ENCODE results near the gene PNPLA1.

The PNPLA1 gene

DNA sequence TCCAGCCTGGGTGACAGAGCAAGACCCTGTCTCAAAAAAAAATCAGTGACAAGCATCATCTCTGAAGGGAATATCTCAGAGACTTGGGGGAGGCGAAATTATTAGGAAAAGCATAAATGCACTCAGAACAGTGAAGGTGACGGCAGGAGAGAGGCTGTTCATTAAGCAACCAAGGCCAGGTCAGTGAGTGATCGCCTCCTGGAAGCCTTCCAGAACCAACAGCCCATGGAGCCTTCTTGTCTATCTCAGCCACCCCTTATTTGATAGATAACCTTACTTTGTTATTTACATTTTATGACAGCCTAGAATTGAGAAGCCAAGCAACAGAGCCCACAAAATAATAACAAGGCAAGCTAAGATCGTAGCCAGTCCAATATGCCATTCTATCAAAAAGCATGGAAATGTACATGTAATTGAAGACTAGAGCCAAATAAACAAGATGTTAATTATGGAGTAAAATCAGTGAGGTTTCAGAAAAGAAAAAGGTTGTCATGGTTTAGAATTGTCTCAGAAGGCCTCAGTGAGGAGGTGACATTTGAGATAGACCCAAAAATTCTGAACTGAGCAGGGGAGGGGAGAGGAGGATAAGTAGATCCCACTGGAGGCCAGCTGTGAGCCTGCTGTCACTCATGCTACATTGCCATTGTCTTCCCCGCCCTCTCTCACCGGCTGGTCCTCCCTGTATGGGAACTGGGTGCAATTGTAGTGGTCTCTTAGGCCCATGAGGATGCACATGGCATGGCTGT is 49.0 kb downstream of the PNPLA1 start:
- FAIRE-seq: no peak

DNA sequence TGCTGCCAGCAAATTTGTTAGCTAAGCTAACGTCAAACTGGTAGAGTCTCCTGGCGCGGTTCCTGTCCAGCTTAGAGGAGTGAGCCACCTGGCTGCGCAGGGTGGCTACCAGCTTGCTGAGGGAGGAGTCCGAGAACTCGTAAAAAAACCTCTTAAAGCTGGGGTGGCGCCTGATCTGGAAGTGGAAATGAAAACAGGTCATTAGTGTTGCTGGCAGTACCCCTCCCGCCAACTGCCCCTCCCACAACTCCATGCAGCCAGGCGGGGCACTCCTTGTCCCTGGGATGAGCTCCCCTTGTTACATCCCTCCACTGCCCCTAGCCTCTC is 49.5 kb downstream of the PNPLA1 start:
- no peak for FAIRE-seq

DNA sequence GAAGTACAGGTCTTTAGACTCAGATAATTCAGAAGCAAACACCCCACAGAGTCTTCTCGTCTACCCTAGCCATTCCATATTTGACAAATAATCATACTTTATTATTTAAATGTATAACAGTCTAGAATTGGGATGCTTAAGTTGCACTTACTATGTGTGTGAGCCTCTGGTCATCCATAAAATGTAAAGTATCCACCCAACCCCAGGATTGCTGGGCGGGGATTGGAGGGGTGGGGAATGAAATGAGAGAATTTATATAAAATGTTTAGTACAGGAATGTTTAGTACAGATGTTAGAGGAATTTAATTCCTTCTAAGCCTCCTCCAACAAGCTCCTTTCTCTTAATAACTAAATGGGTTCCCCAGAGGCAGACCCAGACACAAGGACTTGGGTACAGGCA is 50.0 kb downstream of the PNPLA1 start:
- FAIRE-seq: no peak

DNA sequence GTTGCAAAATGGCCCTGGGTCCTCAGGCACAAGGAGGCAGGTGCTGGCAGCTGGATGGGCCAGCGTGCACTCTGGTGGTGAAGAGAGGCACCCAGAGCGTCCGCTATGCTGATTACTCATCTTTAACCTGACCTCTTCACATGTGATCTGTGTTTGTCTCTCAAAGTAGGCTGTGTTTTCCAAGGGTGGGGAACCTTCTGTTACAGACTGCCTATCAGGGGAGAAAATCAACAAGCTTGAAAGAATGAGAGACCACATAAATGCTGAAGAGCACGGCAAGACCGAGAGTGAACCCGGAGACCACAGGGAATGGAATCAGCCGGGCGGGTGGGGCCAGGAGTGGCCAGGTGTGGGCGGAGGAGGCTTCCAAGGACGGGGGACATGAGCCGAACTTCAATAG is 50.6 kb downstream of the PNPLA1 start:
- FAIRE-seq: no peak

DNA sequence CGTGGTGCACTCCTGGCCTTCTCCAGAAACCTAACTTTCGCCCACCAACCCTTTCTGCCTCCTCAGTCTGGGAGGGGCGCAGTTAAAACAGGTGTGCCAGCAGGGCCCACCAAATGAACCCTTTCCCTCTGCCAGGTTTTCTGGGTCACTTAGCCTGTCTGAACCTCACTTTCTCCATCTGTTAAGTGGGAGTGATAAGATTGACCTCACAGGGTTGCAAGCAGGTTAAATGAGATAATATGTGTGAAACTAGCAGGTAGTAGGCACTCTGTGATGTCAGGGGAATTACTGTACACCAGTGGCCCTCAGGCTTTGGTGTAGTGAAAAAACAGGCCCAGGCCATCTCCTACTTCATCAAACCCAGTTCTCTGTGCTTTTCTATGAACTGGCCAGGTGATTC is 52.7 kb downstream of the PNPLA1 start:
- FAIRE-seq: no peak

DNA sequence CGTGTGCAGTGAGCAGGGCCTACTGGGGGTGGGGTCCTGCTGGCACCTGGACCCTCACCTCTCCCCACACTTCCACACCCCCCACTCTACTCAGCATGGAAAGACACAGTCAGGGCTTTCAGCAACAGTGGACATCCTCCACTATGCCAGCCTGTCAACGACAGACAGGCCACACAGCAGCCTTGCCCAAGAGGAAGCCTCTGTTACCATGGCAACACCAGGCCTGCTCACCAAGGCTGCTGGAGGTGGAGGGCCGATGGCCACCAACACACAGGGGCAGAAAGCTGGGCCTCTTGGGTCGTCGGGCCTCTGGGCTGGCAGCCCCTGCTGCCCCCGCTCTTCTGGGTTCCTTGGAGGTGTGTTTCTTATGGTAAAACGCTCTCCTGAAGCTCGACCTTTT is 53.2 kb downstream of the PNPLA1 start:
- no peak for FAIRE-seq

DNA sequence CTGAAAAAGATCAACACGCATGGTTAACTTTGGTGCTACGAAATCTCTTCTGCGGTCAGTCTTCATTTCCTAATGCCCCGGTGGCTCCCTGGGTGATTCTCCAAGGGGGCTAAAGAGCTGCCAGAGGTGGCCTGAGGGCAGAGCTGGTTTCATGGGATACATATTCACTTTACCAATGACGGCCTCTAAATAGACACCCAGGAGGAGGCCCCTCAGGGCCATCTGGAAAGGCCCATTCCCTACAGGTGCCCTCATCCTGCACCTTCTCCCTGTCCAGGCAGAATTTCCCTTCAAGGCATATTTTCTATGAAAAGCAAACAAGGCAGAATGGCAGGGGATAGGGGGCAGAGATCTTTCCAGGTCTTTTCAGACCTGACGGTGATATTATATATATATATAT is 54.3 kb downstream of the PNPLA1 start:
- no peak for FAIRE-seq

DNA sequence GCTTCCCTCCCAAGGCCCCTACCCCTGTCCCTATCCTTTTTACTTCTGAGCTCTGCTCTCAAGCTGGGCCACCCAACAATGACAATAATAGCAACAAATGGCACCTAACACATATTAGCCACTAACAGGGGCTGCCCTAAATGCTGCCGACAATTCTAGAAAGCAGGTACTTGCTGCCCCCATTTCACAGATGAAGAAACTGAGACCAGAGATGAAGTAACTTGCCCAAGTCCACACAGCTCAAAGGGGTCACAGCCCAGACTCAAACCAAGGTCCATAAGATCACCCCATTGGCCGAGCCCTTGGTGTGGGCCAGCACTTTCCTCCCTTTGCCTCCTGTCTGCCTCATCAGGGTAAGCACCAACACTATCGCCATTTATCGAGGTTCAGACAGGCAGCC is 54.9 kb downstream of the PNPLA1 start:
- no peak for FAIRE-seq

DNA sequence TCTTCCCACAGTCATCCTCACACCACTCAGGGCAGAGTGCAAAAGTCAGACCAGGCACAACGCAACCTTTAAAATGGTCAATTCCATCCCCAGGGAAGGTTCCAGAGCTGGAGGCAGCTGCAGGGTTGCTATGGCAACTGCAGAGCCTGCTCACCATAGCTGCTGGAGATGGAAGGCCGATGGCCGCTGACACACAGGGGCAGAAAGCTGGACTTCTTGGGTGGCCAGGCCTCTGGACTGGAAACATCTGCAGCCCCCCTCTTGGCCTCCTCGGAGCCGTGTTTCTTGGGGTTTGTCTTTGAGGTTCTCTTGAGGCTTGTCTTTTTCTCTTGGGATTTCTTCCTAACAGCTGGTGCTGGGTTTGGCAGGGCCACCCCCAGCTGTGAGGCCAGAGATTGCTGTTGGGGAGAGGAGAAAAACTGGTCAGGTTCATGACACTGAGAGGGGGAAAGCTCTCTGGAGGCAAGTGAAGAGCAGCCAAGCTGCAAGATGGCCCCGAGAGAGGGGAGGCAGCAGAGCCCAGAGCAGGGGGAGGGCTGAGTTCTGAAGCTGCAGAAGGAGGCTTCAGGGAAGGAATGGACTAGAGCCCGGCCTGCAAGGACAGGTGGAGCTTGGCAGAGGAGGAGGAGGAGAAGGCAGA is 56.6 kb downstream of the PNPLA1 start:
- no peak for FAIRE-seq

DNA sequence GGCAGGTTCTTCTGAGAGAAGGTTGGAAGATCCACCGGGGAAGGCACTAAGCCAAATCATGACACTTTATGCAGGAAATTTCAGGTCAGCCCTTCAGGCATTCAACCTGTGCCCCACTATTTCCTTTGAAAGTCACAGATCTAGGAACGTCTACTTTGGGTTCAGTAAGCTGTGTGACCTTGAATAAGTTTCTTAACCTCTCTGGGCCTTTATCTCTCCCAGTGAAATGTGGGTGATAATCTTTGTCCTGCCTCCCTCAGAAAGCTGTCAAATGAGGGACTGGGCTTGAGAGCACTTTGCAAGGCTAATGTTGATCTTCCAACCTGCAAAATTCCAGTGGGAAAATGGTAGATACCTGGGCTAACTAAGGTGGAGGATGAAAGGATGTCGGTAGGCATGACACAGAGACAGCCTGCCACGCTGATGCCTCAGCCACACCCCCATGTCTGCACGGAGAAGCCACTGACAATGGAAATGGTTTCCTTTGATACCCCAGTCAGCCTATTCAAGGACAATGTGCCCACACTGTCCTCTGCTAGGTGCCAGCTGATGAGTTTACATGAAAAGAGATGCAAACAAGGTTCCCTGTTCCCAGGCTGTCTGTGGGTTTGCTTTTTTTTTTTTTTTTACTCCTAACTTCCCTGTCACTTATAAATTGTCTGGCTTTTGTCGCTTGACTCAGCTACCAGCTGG is 57.5 kb downstream of the PNPLA1 start:
- FAIRE-seq: no peak

DNA sequence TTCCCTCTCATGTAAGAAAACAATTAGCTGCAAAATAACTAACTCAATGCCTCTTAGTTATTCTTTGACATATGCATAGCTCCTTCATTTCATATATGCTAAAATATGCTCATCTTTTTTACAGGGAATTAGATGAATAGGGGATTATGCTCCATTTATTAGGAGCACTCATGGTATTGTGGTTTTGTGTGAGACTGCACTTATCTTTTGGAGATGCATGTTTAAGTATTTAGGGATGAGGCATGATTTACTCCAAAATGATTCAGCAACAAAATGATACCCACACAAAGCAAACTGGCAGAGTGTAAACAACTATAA is 58.0 kb downstream of the PNPLA1 start:
- FAIRE-seq: no peak

DNA sequence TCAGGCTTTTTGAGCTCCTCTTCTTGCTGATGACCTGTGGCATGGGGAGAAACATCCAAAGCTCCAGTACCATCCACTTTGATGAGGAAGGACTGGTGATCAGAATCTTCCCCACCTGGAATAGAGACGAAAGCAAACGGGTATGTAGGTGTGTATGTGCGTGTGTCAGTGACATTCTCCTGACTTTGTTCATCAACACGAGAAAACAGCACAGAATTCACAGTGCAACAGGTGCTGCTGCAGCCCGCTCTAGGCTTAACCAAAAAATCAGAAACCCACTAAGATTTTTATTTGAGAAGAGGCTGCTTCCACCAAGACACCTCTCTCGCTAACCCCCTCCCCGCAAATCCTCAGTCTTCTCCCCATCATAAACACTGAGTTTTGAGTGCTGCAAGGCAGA is 58.7 kb downstream of the PNPLA1 start:
- FAIRE-seq: no peak

DNA sequence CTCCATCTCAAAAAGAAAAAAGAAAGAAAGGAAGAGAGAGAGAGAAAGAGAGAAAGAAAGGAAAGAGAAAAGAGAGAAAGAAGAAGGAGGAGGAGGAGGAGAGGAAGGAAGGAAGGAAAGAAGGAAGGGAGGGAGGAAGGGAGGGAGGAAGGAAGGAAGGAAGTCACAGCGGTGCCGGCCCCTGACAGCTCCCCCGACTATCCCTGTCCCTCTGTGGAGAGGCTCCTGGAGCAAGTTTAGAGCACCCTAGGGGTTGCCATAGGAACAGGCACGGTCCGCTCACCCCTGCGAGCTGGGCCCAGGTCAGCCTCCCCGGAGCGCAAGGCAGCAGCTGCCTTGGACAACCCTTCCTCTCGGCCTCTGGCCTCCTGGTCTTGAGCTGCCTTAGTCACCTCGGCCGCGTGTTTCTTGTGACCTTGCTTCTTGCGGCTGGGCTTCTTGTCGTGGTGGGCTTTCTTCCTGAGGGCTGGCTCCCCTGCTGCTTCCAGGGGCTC is 60.0 kb downstream of the PNPLA1 start:
- FAIRE-seq: no peak

DNA sequence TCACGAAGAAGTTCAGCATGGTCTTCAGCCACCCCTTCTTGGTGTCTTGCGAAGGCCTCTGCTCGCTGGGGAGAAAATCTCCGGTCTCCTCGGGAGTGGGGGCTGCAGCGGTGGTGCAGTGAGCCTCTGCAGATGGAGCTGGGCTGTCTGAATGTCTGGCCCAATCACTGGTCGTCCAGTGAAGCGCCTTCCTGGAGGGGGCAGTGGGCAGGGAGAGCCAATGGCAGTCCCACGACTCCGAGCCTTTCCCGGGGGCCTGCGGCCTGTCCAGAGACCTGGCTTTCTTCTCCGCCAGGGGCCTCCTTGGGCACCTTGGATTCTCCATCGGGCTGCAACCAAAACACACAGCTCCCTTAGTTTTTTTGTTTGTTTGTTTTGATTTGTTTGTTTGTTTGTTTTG is 60.5 kb downstream of the PNPLA1 start:
- no peak for FAIRE-seq

DNA sequence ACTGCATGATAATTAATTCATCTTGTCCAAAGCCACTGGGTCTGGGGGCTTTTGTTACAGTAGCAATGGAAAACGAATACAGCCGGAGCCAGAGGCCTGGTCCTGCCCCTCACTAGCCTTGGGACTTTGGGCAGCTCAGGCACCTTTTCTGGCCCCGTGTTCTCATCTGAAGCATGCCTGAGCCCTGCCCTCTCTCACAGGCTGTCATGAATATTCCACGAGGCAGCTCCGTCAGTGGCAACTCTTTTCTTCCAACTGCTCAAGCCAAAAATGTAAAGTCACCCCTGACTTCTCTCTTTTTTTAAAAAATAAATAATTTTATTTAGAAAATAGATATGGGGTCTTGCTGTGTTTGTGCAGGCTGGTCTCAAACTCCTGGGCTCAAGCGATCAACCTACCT is 61.5 kb downstream of the PNPLA1 start:
- no peak for FAIRE-seq

DNA sequence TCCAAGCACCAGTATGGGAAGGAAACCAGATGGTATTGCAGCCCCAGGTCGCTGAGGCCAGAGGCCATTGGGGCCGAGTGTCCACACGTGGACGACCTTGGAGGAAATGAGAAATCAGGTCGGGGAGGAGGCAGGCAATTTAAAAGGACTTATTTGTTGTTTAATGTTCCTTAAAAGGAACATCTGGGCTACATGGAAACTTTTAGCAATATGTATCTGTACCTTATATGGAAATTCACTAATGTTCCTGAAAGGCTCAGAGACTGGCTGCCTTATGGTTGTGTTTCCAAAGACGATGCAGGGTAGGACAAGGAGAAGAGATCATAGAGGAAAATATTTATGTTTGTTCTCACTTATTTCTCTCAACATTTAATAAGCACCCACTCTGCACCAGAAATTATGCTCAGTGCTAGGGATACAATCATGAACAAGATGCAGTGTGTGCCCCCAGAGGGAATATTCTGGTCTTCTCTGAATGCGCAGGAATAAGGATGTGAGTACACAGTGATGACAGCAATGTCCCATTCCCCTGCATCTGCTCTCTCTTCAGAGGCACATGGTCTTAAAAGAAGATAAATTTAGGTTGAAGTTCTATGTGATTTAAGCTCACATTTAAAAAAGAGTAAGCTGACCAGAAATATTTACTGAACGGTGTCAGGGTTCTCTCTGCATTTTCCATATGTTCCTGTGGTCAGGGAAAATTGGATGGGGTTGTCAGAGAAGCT is 63.5 kb downstream of the PNPLA1 start:
- no peak for FAIRE-seq

DNA sequence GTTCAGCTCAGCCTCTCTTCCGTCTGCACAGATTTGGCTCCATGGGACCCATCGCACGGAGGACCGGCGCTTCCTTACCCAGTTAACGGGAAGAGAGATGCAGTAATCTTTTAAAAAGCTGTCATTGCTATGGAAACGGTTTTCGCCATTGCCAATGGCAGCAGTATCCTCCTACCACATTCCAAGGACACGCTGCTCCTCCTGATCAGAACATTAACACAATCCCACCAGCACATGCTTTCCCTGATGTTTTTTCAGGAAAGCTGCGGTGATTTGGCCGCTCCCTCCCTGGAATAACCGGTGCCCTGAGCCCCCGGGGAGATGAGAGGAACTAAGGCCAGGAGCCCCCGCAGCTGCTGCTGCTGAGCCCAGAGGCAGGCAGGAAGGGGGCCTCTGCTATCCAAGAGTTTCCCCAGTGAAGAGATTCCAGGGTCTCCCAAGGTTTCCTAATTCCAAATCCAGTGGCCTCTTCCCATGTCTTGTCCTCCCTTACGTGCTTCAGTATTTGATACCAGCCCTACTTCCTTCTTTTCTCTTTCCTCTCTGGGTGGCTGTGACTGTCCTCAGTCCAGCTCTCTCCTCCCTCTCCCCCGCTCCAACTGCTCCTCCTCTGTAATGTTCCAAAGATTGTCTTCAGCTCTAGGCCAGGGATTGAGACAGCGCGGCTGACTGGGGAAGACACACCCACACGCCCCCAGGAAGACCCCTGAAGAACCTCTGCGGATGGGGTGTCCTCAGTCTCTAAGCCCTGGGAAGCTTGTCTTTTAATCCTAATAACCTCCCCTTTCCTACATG is 64.3 kb downstream of the PNPLA1 start:
- FAIRE-seq: no peak

DNA sequence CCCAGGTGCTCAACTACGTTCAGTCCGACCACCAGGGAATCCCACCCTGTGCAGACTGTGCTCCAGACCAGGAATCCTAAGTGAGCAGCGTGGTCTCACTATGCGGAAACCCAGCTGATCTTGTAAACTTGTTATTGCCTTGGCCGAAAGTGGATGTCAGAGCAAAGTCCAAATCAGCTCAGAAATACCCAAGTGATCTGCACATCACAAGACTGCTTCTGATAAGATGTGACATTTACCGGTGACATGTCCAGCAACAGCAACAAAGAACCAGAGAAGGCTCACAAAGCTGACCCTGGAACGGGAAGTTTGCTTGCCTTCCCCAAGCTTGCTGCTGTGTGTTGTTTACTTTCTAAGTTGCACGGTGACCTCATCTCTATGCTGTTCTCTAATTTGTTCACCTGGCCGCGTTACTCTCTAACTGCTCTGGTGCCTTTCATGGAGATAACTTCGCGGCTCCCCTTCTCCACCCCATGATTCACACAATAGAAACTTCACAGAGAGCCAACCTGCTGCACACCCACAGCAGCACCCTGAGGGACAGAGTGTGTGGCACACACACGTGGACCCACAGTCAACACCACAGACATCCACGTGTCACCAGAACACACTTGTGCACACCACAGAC is 65.1 kb downstream of the PNPLA1 start:
- no peak for FAIRE-seq

DNA sequence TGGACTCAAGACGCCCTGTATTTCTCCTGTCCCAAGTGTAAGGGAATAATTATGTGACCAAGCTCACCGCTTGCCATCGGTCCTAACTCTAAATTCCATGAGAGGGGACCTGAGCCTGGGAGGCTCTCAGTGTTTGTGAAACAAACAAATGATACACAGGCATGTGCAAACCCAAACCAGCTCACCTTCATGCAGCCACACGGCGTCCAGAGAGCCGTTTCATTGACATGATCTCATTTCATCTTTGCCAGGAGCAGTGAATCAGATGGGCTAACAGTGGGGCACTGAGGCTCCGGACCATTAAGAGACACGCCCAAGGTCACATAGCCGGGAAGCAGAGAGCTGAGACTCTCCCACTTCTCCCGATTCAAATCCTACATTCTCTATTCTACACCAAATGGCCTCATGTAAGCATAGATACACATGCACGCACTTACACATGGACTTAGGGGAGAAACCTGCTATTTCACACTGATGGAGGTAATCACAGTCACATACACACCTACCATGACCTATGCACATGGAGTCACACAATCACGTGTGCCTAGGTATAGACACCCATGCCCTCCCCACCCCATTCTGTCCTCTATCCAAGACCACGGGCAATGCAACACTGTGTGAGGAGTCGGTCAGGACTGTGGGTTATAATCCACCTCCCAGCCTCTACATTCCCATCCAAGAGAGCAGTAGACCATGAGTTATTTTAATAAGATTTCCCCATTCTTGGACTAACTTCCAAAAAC is 65.8 kb downstream of the PNPLA1 start:
- FAIRE-seq: no peak

DNA sequence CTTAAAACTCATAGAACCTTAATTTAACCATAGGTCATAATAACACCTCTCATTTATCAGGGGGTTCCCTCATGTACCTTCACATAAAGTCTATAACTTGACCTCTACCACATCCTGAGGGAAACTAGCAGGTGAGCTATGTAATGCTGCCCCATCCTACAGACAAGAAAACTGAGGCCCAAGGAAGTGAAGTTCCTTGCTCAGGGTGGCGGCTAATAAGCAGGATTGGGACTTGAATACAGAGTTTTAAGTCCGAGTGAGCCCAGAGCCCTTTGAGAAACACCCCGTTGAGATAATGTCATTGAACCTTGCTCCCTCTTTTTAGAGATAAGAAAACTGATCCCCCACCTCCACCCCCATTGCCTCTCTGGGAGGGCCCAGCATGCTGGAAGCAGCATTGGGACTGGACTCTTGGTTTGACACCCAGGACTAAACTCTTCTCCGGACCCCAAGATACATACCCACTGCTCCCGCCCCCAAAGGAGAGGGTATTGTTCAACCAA is 66.4 kb downstream of the PNPLA1 start:
- no peak for FAIRE-seq

DNA sequence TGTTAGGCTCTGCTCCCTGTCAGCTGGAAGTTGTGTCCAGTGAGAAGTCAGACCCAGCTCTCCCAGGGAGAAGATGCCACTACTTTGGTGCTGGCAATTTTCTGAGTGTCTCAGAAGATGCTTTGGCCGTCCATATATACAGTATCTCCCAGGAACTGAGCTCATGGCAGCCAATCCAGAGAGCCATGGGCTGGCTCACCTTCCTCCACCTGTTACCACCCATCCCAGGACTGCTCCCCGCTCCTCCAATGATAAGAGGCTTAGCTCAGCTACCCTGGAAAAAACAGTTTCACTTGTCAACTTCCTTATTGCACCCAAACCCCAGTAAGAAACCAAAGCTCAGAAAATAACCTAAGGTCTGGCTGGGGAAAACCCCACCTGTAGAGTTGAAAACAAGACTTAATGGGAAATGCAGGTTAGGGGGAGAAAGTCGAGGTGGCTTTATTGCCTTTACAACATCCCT is 67.0 kb downstream of the PNPLA1 start, which contains the start of gene BNIP5:
Gene BNIP5 (minus strand): TSS at position 110 of the 463 bp plus-strand sequence. CDS start 6,198 bp downstream, outside the sequence.
- FAIRE-seq: no peak

Measured in G401.6 (cell line).